Activated gamma-delta T cell (primary cell): ENCODE results near the gene SLC25A28.

Experiments
- DNase-seq: peaks from one replicate; lab custom pipeline; 2025; lab: John Stamatoyannopoulos, UW
- total RNA-seq, 2 donors: gene quantifications; one replicate each; lab custom pipeline; 2026; lab: John Stamatoyannopoulos, UW

SLC25A28 gene, protein sequence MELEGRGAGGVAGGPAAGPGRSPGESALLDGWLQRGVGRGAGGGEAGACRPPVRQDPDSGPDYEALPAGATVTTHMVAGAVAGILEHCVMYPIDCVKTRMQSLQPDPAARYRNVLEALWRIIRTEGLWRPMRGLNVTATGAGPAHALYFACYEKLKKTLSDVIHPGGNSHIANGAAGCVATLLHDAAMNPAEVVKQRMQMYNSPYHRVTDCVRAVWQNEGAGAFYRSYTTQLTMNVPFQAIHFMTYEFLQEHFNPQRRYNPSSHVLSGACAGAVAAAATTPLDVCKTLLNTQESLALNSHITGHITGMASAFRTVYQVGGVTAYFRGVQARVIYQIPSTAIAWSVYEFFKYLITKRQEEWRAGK
- total RNA-seq = 67.3 to 68.8 reads per million in 2 donors

DNA sequence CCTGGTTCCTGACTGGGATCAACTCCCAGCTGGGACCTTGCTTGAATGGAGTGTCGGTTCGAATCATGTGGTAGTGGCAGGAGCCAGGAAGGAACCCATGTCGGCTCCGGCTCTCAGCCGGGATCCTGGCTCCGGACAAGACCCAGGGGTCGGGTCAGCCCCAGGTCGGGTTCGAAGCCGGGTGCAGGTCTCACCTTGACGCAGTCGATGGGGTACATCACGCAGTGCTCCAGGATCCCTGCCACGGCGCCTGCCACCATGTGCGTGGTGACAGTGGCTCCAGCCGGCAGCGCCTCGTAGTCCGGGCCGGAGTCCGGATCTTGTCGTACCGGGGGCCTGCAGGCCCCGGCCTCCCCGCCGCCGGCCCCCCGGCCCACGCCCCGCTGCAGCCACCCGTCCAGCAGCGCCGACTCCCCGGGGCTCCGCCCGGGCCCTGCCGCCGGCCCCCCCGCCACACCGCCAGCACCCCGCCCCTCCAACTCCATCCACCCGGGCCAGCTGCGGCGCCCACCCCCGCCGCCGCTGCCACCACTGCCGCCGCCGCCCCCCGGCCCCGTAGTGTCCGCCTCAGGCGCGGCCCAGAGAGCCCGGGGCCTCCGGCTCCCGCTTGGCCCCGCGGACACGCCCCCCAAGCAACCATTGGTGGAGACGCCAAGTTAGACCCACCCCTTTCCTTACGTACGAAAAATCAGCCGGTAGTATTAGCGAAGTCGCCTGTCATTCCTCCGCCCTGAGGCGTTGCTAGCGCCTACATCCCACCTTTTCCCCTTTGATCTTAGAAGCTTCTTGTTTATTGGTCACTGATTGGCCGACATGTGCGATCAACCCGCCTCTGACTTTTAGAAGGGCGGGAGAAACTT is at the start of gene SLC25A28:
Gene SLC25A28, minus strand, starts transcription at position 589 of the 860 bp plus-strand sequence. Its CDS starts 104 bp downstream, at position 485.
- peak; percentile 65 for DNase-seq

DNA sequence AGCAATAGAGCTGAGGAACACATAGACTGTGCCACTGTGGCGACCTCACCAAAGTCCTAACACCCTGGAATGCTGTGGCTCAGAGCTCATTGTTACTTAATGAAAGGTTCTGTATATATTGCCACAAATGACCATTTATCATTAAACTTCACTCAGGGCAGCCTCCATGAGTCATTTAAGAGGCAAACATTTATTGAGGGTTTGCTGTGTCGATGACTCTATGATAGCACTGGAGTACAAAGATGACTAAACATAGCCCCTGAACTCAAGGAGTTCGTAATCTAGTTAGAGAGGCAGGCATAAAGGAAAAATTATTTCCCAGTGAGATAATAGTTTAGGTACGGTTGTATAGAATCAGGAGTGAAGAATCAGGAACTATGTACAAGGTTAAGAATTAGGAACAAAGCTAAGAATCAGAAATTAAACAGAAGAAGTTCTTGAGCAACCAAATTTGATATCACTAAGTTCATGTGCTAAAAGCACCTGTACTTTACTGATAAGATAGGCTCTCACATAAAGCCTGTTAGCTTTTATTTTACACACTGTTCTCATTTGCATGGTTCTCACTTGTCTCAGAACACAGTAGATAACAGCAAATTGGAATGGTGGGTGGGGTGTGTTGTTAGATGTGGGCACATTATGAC is 47.0 kb upstream of the SLC25A28 start:
- no peak for DNase-seq

DNA sequence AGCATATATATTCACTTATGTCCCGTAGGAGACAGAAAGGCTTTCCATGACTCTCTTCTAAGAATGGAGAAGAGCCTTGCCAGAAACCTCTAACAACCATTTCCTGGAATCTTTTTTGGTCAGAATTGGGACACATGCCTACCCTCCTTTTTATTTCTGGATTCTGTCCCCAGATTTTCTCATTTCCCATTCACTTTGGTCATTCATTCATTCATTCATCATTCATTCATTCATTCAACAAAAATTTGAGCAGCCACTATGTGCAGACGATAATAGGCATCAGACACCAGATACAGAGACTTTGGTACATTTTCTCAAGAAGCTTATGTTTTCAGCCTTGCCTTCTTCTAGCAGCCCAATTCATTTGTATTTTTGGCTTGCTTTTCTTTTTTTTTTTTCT is 45.1 kb upstream of the SLC25A28 start:
- no peak for DNase-seq

DNA sequence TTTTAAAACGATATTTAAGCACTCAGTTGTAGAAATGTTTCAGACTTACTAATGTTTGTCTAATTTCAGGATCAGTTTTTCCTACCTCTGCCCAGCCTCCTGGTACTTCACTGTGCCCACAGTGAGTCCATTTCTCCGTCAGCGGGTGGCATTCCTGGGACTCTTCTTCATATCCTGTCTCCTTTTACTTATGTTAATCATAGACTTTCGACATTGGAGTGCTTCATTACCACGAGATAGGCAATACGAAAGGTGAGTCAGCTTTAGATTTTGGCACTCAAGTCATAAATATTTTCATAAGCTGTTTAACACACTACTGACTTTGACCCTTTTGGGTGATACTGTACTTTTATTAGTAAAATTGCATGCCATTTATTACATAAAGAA is 41.1 kb upstream of the SLC25A28 start:
- DNase-seq = no peak

DNA sequence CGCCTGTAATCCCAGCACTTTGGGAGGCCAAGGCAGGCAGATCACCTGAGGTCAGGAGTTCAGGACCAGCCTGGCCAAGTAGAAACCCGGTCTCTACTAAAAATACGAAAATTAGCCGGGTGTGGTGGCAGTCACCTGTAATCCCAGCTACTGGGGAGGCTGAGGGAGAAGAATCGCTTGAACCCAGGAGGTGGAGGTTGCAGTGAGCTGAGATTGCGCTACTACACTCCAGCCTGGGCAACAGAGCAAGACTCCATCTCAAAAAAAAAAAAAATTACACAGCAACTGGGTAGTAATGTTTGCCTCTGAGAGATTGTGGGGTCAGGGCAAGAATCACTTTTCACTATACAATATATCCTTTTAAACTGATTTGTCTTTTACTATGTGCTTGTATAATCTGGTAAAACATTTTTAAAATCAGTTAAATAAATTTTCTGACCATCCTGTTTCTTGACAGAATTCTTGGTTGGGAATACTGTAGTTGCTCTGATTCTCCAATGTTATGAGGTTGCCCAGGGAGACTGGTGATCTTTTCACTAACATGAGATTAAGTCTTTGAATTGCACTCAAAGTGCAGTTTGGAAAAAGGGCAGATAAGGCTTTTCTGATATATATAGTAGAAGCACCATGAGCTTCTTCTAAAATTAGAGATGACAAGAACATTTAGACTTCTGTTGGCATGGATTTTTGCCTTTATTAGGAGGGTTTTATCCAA is 40.6 kb upstream of the SLC25A28 start:
- DNase-seq = no peak

DNA sequence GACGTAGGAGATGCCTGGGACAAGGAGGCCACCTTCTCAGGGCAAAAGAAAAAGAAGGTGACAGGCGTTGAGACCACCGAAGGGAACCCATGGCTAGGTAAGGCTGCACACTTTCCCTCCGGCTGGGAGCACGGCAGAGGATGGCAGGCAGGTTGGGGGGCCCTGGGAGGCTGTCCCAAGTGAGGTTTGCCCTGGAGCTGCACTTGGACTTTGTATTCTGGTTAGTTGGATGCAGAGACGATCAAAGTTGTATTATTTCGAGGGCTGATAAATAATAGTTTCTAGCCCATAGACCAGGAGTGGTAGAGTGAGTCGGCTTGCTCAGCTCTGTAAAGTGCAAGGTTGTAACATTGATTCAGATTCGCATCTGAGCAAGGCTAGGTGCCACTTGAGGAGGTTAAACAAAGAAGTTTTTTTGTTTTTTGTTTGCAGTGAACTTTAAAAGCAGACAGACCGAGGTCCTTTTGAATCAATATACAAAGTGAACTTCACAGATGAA is 39.7 kb upstream of the SLC25A28 start:
- no peak for DNase-seq

DNA sequence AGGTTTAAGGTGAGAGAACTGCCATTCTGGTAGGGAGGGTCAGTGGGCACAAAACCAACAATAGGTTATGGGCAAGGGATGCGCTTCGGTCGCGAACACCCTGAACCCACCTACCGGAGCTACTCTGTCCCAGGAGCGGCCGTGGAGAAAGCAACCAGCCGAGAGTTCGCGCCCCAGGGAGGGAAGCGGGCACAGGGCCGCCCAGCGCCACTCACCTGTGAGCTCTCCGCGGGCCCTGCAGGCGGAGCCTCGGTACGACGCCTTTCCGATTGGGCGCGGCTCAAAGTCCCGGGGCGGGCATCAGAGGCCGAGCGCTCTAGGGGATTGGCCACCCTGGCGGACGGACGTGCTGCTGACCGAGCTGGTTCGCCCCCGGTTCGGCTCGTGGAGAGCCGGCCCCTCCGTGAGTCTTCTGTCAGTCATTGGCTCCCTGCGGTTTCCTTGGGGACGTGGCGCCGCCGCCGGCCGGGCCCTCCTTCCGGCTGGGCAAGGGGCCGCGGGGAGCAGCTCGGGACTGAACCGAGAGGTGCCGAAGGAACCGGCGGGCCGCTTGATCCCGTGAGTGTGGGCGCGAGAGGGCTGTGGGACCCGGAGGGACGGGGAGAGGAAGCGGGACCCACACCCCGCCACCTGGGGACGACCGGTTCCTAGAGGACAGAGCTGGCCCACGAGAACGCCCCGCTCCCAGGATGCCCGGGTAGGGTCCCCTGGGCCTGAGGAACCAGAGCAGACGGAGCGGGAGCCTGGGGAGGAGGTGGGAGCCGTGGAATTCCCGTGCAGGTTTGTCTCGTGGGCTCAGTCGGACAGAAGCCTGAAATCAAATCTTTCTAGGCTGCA is 39.0 kb upstream of the SLC25A28 start, which contains the start of gene ENTPD7:
Gene ENTPD7, plus strand, starts transcription at position 479 of the 837 bp plus-strand sequence. CDS start 448 bp downstream, outside the sequence.
- peak; percentile 78 for DNase-seq

DNA sequence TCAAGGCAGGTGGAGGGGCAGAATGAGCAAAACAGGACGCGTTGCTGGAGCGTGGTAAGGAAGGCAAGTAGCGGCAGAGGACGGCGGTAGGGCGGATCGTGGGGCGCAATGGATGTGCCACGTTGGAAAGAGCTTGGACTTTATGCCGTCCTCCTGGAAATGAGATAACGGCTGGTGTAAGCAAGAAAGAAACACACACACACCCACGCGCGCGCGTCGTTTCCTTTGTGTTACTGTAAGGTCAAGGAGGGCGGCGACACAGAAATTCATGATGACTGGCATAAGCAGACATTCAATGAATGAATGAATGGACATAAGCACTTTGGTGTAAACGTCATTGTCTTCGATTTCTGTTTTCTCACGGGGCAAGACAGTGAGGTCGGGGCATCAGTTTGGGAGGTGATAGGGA is 38.4 kb upstream of the SLC25A28 start:
- DNase-seq = peak; percentile 11

DNA sequence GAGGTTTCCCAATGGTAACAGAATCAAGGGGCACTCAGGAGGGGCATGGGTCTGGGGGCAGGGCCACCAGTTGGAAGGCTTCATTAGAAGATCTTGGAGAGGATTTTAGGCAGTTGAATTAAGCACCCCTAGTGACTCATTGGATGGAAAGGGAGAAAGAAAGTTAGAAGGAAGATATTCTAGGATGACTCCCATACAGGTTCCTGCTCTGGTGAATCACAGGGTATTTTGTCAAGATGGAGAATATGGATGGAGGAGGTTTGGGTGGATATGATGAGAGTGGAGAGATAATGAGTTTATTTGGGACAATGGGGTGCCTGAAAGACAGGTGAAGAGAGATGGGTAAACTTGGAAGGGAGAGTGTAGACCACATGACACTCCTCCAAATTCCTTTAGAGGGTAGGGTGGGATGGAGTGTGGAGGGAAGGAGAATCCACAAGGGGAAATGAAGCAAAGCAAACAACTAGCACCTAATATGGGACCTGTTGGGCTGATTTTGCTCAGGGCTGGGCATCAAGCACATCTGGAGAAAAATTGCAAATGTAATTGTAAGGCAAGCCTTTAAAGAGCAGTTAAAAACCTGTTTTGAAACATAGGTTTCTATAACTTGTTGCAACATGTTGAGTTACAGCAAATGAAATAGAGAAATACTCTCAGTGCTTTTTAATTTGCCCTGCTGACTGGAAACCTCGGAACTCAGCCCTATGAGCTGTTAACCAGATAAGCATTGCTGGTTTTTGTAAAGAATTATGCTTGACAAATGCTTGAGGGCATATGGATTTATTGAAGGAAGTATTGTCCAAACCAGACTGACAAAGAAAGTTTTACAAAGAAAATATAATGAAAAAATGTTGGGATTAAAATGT is 36.2 kb upstream of the SLC25A28 start:
- DNase-seq = no peak

DNA sequence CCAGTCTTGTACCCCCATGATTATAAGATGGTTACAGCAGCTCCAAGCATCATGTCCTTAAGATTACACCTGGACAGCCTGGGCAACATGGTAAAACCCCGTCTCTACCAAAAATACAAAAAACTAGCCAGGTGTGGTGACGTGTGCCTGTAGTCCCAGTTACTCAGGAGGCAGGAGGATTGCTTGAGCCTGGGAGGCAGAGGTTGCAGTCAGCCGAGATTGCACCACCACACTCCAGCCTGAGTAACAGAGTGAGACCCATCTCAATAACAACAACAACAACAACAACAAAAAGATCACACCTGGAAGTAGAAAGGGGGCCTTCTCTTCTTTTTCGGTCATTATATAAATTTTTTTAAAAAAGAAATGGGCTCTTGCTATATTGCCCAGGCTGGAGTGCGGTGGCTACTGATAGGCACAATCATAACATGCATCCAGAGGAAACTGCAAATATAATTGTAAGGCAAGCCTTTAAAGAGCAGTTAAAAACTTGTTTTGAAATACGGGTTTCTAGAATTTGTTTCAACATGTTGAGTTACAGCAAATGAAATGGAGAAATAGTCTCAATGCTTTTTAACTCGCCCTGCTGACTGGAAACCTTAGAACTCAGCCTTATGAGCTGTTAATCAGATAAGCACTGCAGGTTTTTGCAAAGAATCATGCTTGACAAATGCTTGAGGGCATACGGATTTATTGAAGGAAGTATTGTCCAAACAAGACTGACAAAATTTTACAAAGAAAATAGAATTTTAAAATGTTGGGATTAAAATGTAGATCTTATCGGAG is 34.3 kb upstream of the SLC25A28 start:
- DNase-seq = no peak

DNA sequence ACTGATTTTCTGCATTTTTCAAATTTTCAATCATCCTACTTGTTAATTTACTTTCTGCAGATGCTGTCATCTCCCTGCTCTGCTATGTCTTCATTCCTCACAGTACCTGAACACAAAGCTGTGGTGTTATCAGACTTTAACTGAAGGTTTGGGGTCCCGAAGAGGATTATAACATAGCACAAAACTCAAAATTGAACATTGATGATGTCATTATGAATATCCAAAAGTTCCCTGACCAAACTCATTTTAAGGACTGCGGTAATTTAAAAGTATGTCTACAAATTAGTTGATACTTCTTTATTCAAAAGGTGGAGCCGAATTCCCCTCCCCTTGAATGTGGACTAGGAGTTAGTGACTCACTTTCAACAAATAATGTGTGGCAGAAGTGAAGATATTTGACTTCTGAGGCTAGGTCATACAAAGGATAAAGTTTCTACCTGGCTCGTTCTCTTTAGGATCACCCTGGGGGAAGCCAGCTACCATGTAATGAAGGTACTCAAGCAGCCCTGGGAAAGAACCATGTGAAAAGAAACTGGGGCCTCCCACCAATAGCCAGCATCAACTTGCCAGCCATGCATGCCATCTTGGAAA is 32.7 kb upstream of the SLC25A28 start:
- DNase-seq = no peak

DNA sequence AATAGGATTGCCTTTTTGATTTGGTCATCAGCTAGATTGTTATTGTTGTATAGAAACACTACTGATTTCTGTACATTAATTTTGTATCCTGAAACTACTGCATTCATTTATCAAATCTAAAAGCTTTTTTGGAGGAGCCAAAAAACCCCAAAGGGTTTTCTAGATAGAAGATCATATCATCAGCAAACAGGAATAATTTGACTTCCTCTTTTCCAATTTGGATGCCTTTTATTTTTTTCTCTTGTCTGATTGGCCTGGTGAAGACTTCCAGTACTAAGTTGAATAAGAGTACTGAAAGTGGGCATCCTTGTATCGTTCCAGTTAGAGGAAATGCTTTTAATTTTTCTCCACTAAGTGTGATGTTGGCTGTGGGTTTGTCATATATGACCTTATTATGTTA is 28.5 kb upstream of the SLC25A28 start:
- DNase-seq = no peak

DNA sequence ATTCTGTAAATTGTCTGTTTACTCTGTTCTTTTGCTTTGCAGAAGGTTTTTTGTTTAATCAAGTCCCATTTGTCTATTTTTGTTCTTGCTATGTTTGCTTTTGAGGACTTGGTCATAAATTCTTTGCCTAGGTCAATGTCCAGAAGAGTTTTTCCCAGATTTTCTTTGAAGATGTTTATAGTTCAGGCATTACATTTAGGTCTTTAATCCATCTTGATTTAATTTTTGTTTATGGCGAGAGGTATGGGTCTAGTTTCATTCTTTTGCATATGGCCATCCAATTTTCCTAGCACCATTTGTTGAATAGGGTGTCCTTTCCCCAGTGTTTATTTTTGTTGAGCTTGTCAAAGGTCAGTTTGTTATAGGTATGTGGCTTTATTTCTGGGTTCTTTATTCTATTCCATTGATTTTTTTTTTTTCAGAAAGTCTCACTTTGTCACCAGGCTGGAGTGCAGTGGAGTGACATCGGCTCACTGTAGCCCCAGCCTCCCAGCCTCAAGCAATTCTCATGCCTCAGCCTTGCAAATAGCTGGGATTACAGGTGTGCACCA is 27.4 kb upstream of the SLC25A28 start:
- DNase-seq = no peak

DNA sequence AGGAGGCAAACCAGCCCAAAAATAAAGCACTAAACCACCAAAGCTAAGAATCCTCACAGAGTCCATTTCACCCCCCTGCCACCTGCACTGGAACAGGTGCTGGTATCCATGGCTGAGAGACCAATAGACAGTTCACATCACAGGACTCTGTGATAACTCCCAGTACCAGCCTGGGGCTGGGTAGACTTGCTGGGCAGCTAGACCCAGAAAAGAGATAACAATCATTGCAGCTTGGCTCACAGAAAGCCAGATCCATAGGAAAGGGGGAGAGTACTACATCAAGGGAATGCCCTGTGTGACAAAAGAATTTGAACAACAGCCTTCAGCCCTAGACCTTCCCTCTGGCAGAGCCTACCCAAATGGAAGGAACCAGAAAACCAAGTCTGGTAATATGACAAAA is 13.6 kb upstream of the SLC25A28 start:
- DNase-seq = no peak

DNA sequence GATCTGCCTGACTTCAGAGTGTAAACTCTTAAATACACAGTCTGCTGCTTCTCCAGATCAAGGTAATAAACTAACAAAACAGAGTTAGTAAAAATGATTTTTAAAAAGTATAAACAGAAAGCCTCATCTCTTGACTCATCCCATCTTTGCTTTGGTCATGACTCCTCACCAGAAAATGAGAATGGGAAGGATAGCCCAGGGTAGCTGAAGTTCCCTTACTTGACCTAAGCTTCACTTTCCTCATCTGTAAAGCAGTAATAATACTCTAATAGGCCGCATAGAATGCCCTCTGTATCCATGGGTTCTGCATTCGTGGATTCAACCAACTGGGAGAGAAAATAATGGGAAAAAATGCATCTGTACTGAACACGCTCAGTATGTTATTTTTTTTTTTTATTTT is 11.3 kb upstream of the SLC25A28 start:
- no peak for DNase-seq

DNA sequence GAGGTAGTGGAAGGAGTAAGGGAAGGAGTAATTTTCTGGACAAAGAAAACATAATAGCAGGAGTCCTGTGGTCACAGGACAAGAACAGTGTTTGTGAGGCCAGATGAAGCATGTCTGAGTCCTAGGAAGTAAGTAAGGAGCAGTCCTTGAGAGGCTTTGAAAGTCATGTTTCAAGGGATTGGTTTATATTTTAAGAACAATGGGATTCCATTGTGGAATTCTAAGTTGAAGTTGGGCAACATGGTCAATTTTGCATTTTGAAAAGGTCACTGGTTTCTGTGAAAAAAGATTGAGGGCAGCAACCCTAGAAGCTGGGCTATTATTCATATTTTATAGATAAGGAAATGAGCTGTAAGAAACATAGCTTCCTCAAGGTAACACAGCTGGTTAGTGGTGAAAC is 10.8 kb upstream of the SLC25A28 start:
- no peak for DNase-seq

DNA sequence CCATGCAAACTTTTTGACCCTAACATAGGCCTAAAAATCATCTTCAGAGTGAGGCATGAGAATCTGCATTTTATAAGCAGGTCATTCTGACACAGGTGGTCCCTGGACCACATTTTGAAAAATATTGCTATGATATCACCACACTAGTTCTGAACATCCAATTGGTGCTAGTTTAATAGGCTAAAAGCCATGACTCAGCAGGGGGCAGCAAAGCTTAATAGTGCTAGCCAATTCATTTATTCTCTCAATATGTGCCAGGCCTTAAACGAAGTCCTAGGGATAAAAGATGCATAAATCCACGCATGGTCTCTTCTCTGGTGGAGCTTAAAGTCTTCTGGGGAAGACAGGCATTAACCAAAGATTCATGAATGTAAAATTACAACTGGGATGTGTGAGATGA is 10.2 kb upstream of the SLC25A28 start:
- DNase-seq = no peak

DNA sequence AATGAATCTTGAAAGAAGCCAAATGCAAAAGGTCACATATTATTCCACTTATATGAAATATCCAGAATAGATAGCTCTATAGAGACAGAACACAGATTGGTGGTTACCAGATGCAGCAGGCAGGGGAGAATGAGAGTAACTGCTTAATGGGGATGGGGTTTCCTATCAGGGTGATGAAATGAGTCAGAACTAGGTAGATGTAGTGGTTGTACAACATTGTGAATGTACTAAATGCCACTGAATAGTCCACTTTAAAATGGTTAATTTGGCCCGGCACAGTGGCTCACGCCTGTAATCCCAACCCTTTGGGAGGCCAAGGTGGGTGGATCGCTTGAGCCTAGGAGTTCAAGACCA is 9.4 kb upstream of the SLC25A28 start:
- no peak for DNase-seq
